SIG-M5 treated with dmso at 0.1 percent for 504 hours (cell line): ENCODE results near the gene CD33.

ENCODE experiments used
- DNase-seq: peaks from one replicate; lab custom pipeline; 2025; ENCODE audit not compliant: unreplicated experiment; lab: John Stamatoyannopoulos, UW

CD33 gene

GRCh38 chr19:51224898-51225393, at the start of gene CD33:
TSS of gene CD33 (plus strand) at chr19:51225080. CDS start at chr19:51225119, 39 bp downstream.
- DNase-seq = peak; percentile 71

GRCh38 chr19:51179256-51179655, 45.6 kb upstream of the CD33 start:
- DNase-seq = no peak

- no peak for DNase-seq
Observed at GRCh38 chr19:51181377-51181912, 43.4 kb upstream of the CD33 start.

GRCh38 chr19:51181913-51182419, 42.9 kb upstream of the CD33 start:
- DNase-seq = no peak

- DNase-seq = no peak
Observed at GRCh38 chr19:51183629-51184028, 41.3 kb upstream of the CD33 start.

- DNase-seq = no peak
Observed at GRCh38 chr19:51185069-51185867, 39.6 kb upstream of the CD33 start.

- DNase-seq = no peak
Observed at GRCh38 chr19:51185868-51186215, 39.0 kb upstream of the CD33 start.

- DNase-seq = no peak
Observed at GRCh38 chr19:51186323-51186722, 38.6 kb upstream of the CD33 start.

- DNase-seq = no peak
Observed at GRCh38 chr19:51187395-51188226, 37.3 kb upstream of the CD33 start.

GRCh38 chr19:51188227-51188559, 36.7 kb upstream of the CD33 start:
- DNase-seq = no peak

GRCh38 chr19:51192689-51193088, 32.2 kb upstream of the CD33 start:
- DNase-seq = no peak

GRCh38 chr19:51194527-51195315, 30.2 kb upstream of the CD33 start:
- no peak for DNase-seq

- no peak for DNase-seq
Observed at GRCh38 chr19:51195316-51195586, 29.6 kb upstream of the CD33 start.

- no peak for DNase-seq
Observed at GRCh38 chr19:51195616-51196015, 29.3 kb upstream of the CD33 start.

- no peak for DNase-seq
Observed at GRCh38 chr19:51196181-51196580, 28.7 kb upstream of the CD33 start.

GRCh38 chr19:51198641-51199040, 26.2 kb upstream of the CD33 start:
- DNase-seq = no peak

GRCh38 chr19:51200071-51200666, 24.7 kb upstream of the CD33 start:
- no peak for DNase-seq

- DNase-seq = no peak
Observed at GRCh38 chr19:51201712-51202111, 23.2 kb upstream of the CD33 start.

- DNase-seq = no peak
Observed at GRCh38 chr19:51203916-51204315, 21.0 kb upstream of the CD33 start.

- no peak for DNase-seq
Observed at GRCh38 chr19:51204321-51204720, 20.6 kb upstream of the CD33 start.

GRCh38 chr19:51207747-51208146, 17.1 kb upstream of the CD33 start:
- DNase-seq = no peak
